Spinal cord (tissue), 10 donors: ENCODE results near the gene C5orf52. TPM values are rescaled to one million over a fixed set of nuclear protein-coding genes. Genes with fewer than 3 reads are reported as not detected.

Source experiments
- DNase-seq, 6 donors: peaks; one replicate each; pipeline versions ENCODE4 v3.0.0 to v3.0.0-alpha.2; 2013 to 2015; ENCODE audit warnings: low spot score in 6 of 6, low read depth in 4 of 6
- H3K27ac ChIP-seq: one replicate; pipeline ENCODE4 v1.5.1; 2013; ENCODE audit warnings: low read depth, low read length, control low read depth
- H3K27me3 ChIP-seq: one replicate; pipeline ENCODE4 v1.6.1; 2013; ENCODE audit warnings: low read length; ENCODE audit not compliant: control insufficient read depth, insufficient read depth
- H3K36me3 ChIP-seq: one replicate; pipeline ENCODE4 v1.6.1; 2013; ENCODE audit warnings: low read length; ENCODE audit not compliant: control insufficient read depth, insufficient read depth
- H3K4me1 ChIP-seq: one replicate; pipeline ENCODE4 v1.6.1; 2013; ENCODE audit warnings: low read length; ENCODE audit not compliant: control insufficient read depth, insufficient read depth
- H3K4me3 ChIP-seq: one replicate; pipeline ENCODE4 v1.5.1; 2013; ENCODE audit warnings: low read depth, low read length, control low read depth
- H3K9me3 ChIP-seq: one replicate; pipeline ENCODE4 v1.6.1; 2013; ENCODE audit warnings: low read length; ENCODE audit not compliant: control insufficient read depth, insufficient read depth
- WGBS: methylation state at CpG from one replicate; pipeline ENCODE4 v1.1.5; 2013; ENCODE audit warnings: missing lambda C conversion rate; ENCODE audit not compliant: insufficient coverage; 5-methylcytosine and 5-hydroxymethylcytosine counted together
- polyA plus RNA-seq, 2 donors: library from polyadenylated mRNA; unstranded; fragments of 120-200 nt; gene quantifications; one replicate each; pipeline ENCODE4 v1.2.1, GENCODE V29; 2013; ENCODE audit not compliant: insufficient read length in 2 of 2
- total RNA-seq, 2 donors: library from RNA; depleted of rRNA in 1 of 2; stranded (reverse); fragments of 120-200 nt in 1 of 2; fragments of >200 nt in 1 of 2; gene quantifications; one replicate each; pipeline versions ENCODE4 v1.2.3 to v1.2.4, GENCODE V29; 2013 to 2014
- donor health status: healthy.

Gene C5orf52
- total and polyA plus RNA-seq, 4 donors: not detected

DNA sequence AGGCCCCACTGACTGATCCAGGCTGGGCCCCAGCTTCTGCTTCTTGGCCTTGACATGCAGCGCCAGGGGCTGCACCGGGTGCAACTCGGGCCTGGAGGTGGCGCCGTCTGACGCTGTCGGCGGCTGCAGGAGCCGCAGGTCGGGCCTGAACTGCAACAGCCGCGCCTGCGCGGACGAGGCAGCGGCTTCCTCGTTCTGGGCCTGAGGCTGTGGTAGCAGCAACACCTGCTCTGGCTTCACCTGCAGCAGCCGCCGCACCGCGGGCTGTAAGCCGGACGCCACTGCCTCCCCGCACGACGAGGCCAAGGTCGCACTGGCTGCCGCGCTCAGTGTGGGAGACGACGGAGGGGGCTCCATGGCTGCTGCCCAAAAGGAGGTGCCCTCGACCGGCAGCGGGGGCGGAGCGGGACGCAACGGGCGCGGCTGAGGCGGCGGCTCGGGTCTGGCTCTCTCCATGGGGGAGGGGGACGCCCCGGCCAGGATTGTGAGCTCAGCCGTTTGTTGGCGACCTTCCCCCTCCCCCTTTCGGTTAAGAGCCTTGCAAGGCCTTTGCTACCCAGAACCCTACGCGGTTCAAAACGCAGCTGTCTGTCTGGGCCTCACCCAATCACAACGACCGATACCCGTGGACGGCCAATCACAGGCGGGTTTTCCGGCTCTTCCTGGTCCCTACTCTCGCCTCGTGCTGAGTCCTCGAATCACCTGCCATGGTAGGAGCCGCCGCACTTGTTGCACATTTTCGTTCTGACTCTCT lies 19.5 kb upstream of the C5orf52 start:
- Histone ChIP-seq H3K27ac (no peak overlapping the region), H3K27me3 (no peaks in the 10 kb centered on the region), H3K4me1 (peaks cover 10% of the 10 kb centered on the region), H3K9me3 (no peaks in the 10 kb centered on the region), H3K4me3 (peak overlapping the region; percentile 35), H3K36me3 (no peaks in the 10 kb centered on the region)
- 21% methylated on average over 55 of the region's 63 CpGs for WGBS
- peak in 2 of 6 donors; percentile 68 to 88 for DNase-seq

DNA sequence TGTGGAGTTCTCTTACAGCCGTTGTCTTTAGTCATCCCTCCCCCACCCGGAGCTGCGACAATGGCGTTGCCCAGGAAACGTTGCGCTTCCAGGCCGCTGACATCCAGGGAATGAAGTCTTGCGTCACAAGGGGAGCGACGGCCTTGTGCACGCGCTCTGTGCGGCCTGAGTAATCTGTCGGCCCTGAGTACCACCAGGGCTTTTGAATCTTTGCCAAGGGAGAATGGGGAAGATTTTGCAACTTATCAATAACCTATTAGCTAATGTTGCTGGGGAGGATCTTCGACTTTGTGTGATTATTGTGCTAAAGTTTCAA lies 19.0 kb upstream of the C5orf52 start, which contains the start of gene SOX30:
Gene SOX30 (minus strand): TSS at position 62 of the 316 bp plus-strand sequence. CDS start 360 bp downstream, outside the sequence.
- no peaks in the 10 kb centered on the region for H3K36me3 ChIP-seq
- no peaks in the 10 kb centered on the region for H3K27me3 ChIP-seq
- DNase-seq: no peak
- H3K9me3 ChIP-seq: no peaks in the 10 kb centered on the region
- WGBS: 82% methylated on average over 10 of the region's 15 CpGs
- peaks cover 10% of the 10 kb centered on the region for H3K4me1 ChIP-seq
- peak within 1 kb of the TSS; percentile 35 for H3K4me3 ChIP-seq
- H3K27ac ChIP-seq: no peak within 1 kb of the TSS

DNA sequence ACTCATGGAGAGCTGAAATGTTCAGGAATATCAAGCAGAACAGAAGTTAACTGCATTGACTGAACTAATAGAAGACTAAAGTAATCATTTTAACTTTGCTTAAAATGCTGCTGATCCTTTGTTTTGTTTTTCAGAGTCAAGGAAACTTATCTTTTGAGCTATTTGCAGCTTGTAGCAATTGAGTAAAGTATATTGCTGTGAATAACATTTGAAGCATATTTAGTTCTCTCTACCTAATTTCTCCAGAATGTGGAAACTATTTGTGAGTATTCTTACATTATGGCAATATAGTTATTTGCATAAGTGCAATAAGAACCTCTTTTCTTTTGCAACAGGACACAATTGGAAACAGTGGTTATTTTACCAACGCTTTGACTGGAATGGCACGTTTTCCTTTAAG lies 13.8 kb upstream of the C5orf52 start:
- no peak overlapping the region for H3K4me3 ChIP-seq
- no CpG with 5 or more reads among the region's 2 CpGs for WGBS
- peaks cover 5% of the 10 kb centered on the region for H3K9me3 ChIP-seq
- no peaks in the 10 kb centered on the region for H3K4me1 ChIP-seq
- H3K36me3 ChIP-seq: no peaks in the 10 kb centered on the region
- no peak for DNase-seq
- H3K27me3 ChIP-seq: no peaks in the 10 kb centered on the region
- no peak overlapping the region for H3K27ac ChIP-seq

DNA sequence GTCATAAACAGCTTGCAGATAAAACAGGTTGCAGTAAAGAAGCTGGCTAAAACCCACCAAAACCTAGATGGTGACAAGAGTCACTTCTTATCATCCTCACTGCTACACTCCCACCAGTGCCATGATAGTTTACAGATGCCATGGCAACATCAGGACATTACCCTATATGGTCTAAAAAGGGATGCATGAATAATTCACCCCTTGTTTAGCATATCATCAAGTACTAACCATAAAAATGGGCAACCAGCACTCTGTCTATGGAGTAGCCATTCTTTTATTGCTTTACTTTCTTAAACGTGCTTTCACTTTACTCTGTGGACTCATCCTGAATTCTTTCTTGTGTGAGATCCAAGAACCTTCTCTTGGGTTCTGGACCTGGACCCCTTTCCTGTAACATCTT lies 12.4 kb upstream of the C5orf52 start:
- Histone ChIP-seq H3K27me3 (no peaks in the 10 kb centered on the region), H3K4me3 (no peak overlapping the region), H3K27ac (no peak overlapping the region), H3K9me3 (peaks cover 5% of the 10 kb centered on the region), H3K4me1 (no peaks in the 10 kb centered on the region), H3K36me3 (no peaks in the 10 kb centered on the region)
- WGBS: 63% methylated on average over 1 of the region's 1 CpG
- DNase-seq: no peak

DNA sequence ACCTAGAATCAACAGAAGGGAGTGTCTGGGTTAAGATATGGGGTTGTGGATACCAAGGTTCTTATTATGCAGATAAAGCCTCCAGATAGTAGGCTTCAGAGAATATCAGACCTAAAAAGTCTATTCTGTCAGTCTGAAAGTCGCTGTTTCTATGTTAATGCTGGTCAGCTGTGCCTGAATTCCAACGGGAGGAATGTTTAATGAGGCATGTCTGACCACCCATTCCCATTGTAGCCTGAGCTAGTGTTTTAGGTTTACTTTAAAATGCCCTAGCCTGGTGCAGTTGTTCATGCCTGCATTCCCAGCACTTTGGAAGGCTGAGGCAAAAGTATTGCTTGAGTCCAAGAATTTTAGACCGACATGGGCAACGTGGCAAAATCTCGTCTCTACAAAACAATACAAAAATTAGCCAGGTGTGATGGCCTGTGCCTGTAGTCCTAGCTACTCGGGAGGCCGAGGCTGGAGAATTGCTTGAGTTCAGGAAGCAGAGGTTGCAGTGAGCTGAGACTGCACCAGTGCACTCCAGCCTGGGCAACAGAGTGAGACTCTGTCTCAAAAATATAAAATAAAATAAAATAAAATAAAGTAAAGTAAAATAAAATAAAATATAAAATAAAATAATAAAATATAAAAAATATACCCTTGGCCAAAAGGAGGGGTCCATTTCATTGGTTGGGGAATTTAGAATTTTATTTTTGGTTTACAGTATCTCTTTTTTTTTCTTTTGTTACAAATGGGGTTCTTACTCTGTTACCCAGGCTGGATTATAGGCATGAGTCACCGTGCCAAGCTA lies 11.3 kb upstream of the C5orf52 start:
- no peaks in the 10 kb centered on the region for H3K4me1 ChIP-seq
- H3K27ac ChIP-seq: no peak overlapping the region
- no peaks in the 10 kb centered on the region for H3K27me3 ChIP-seq
- no peak overlapping the region for H3K4me3 ChIP-seq
- no peaks in the 10 kb centered on the region for H3K36me3 ChIP-seq
- no peak for DNase-seq
- H3K9me3 ChIP-seq: peaks cover 5% of the 10 kb centered on the region
- 65% methylated on average over 5 of the region's 8 CpGs for WGBS

DNA sequence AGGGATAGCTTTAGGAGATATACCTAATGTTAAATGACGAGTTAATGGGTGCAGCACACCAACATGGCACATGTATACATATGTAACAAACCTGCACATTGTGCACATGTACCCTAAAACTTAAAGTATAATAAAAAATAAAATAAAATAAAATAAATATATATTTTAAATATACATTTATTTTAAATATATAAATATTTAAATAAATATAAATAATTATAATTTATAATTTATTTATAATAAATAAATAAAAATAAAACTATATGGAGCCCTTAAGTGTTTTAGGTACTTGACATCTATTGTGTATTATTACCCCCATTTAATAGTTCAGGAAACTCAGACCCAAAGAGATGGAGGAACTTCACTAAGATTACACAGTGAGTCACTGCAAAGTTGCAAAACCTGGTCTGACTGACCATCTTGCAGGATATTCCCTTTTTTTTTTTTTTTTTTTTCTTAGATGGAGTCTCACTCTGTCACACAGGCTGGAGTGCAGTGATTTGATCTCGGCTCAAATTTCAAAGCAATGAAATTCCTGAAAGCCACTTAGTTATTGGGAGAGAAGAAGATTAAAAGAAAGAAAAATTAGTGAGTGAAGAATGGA lies 5.8 kb upstream of the C5orf52 start:
- Histone ChIP-seq H3K27ac (no peak overlapping the region), H3K4me1 (no peaks in the 10 kb centered on the region), H3K9me3 (peaks cover 2% of the 10 kb centered on the region), H3K27me3 (no peaks in the 10 kb centered on the region), H3K36me3 (no peaks in the 10 kb centered on the region), H3K4me3 (no peak overlapping the region)
- 100% methylated on average over 1 of the region's 2 CpGs for WGBS
- no peak for DNase-seq

DNA sequence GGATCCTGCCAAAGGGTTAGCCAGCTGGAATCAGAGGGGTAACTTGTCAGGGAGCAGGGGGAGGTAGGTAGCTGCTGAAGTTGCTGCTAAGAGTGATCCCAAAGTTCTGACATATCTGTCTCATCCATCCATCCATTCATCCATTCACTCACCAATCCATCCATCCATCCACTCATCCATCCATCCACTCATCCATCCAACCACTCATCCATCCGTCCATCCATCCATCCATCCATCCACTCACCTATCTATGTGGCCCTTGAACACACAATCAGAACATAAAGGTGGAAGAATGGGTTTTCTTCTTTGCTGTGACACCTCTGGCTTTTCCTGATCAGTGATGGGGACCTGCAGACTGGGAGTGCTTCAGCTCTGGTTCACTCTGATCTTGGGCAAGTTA lies 3.0 kb upstream of the C5orf52 start:
- Histone ChIP-seq H3K36me3 (no peaks in the 10 kb centered on the region), H3K4me3 (no peak overlapping the region), H3K9me3 (no peaks in the 10 kb centered on the region), H3K4me1 (peaks cover 15% of the 10 kb centered on the region), H3K27me3 (peaks cover 3% of the 10 kb centered on the region), H3K27ac (no peak overlapping the region)
- WGBS: no CpG with 5 or more reads among the region's 1 CpG
- no peak for DNase-seq

DNA sequence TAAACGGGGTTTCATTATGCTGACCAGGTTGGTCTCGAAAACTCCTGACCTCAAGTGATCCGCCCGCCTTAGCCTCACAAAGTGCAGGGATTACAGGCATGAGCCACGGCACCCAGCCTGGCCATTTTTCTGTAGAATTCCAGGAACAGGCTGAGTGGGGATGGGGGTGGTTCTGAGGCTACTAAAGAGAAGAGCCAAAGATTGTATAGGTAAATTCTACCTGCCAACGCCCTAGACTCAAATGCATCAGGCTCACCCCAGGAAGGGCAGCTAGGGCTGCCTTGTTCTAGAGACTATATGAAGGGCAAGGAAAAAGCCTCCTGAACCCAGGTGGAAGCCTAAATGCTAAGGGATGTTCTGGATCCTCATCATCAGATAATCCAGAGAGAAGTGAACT lies 1.6 kb upstream of the C5orf52 start:
- WGBS: 98% methylated on average over 6 of the region's 6 CpGs
- Histone ChIP-seq H3K4me3 (no peak overlapping the region), H3K36me3 (no peaks in the 10 kb centered on the region), H3K9me3 (no peaks in the 10 kb centered on the region), H3K27ac (no peak overlapping the region), H3K27me3 (peaks cover 3% of the 10 kb centered on the region), H3K4me1 (peaks cover 15% of the 10 kb centered on the region)
- no peak for DNase-seq

DNA sequence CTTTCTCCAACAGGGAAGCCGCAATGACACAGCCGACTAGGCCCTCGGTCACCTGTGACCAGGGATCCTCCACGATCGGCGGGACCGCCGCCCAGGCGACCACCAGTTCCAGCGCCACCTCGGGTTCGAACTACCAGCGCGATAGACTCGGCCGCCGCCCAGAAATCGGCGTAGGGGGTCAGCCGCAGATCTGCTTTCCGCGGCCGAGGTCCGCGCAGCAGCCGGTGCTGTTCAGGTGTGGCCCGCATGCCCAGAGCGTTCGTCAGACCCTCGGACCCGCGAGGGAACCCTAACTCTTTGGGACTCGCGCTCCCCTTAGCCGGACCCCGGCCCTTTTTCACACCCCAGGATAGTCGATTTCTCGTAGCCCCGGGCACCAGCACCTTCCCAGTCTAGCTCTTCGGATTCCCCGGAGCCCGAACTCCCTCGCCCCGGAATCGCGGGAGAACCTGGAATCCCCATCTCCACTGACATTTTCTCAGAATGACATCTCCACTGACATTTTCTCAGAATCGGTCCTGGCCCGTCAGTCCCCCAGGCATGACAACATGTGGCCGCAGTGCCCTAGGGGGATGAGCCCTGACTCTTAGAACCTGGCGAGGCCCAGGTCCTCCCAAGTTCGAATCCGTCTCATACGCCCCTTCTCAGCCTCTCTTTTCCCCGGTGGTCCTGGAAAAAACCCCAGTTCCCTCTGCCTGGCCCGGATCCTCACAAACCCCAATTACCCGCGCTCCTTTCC lies 428 bp downstream of the C5orf52 start:
- no peak overlapping the region for H3K27ac ChIP-seq
- no peaks in the 10 kb centered on the region for H3K36me3 ChIP-seq
- peaks cover 15% of the 10 kb centered on the region for H3K4me1 ChIP-seq
- H3K4me3 ChIP-seq: peak overlapping the region; percentile 64
- no peaks in the 10 kb centered on the region for H3K9me3 ChIP-seq
- WGBS: 17% methylated on average over 55 of the region's 57 CpGs
- peaks cover 3% of the 10 kb centered on the region for H3K27me3 ChIP-seq
- DNase-seq: no peak
